ENCODE results near the gene TMEM119.

Gene TMEM119

GRCh38 chr12:108564724-108565123, 33.2 kb downstream of the TMEM119 start:
- no peak for DNase-seq (ENCODE audit: low read depth)
- TF ChIP-seq, protein P1, sequence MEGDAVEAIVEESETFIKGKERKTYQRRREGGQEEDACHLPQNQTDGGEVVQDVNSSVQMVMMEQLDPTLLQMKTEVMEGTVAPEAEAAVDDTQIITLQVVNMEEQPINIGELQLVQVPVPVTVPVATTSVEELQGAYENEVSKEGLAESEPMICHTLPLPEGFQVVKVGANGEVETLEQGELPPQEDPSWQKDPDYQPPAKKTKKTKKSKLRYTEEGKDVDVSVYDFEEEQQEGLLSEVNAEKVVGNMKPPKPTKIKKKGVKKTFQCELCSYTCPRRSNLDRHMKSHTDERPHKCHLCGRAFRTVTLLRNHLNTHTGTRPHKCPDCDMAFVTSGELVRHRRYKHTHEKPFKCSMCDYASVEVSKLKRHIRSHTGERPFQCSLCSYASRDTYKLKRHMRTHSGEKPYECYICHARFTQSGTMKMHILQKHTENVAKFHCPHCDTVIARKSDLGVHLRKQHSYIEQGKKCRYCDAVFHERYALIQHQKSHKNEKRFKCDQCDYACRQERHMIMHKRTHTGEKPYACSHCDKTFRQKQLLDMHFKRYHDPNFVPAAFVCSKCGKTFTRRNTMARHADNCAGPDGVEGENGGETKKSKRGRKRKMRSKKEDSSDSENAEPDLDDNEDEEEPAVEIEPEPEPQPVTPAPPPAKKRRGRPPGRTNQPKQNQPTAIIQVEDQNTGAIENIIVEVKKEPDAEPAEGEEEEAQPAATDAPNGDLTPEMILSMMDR (conservative IDR thresholded peaks at IDR 0.05; ENCODE audit: low read length), result no peak
- no peak overlapping the region for H3K4me3 ChIP-seq (ENCODE audit: low read length)

GRCh38 chr12:108563804-108564151, 34.1 kb downstream of the TMEM119 start:
- TF ChIP-seq, protein P1 (conservative IDR thresholded peaks at IDR 0.05; ENCODE audit: low read length), result no peak
- DNase-seq (ENCODE audit: low read depth), result no peak
- peak overlapping the region; percentile 96 for H3K4me3 ChIP-seq (ENCODE audit: low read length)

DNA sequence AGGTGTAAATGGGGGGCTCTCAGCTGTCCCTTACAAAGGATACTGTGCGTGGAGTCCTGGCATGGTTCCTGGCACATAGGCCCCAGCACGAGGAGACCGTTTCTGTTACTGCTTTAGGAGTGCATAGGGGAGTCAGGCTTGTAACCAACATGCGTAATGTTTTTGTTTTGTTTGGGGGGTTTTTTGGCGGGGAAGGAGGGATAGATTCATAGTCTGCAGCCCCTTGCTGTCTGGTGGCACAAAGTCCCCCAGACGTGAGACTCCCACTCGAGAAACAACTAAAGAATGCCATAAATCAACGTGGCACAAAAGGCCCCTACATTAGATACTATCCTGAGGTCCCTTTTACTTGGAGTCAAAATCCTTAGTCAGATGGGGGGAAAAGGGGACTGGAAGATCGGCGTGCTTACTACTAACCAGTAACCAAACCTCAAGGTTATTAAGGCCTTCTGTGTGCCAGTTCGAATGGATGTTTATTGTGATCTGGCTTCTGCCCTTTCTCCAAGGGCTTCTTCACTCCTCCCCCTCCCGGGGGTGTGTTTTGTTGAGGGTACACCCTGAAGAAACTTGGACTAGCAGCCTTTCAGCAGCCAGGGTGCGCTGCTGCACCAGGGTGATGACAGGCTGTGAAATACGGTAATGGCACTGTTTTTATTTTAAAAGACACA, 34.6 kb downstream of the TMEM119 start:
- peak; percentile 90 for DNase-seq (ENCODE audit: low read depth)
- TF ChIP-seq, protein P1 (conservative IDR thresholded peaks at IDR 0.05; ENCODE audit: low read length), result peak; percentile 91
- H3K4me3 ChIP-seq (ENCODE audit: low read length), result peak overlapping the region; percentile 96

- peak within 1 kb of the TSS; percentile 100 for H3K4me3 ChIP-seq (ENCODE audit: low read length)
- DNase-seq (ENCODE audit: low read depth), result peak; percentile 94
- TF ChIP-seq, protein P1 (conservative IDR thresholded peaks at IDR 0.05; ENCODE audit: low read length), result no peak
Measured at GRCh38 chr12:108562348-108563135, 35.3 kb downstream of the TMEM119 start, which contains the start of gene ISCU. ISCU (plus strand) TSS chr12:108562596; CDS start chr12:108562623, 27 bp downstream.

GRCh38 chr12:108561852-108562347, 36.0 kb downstream of the TMEM119 start:
- DNase-seq (ENCODE audit: low read depth), result no peak
- H3K4me3 ChIP-seq (ENCODE audit: low read length), result peak overlapping the region; percentile 100
- TF ChIP-seq, protein P1 (conservative IDR thresholded peaks at IDR 0.05; ENCODE audit: low read length), result no peak

DNA sequence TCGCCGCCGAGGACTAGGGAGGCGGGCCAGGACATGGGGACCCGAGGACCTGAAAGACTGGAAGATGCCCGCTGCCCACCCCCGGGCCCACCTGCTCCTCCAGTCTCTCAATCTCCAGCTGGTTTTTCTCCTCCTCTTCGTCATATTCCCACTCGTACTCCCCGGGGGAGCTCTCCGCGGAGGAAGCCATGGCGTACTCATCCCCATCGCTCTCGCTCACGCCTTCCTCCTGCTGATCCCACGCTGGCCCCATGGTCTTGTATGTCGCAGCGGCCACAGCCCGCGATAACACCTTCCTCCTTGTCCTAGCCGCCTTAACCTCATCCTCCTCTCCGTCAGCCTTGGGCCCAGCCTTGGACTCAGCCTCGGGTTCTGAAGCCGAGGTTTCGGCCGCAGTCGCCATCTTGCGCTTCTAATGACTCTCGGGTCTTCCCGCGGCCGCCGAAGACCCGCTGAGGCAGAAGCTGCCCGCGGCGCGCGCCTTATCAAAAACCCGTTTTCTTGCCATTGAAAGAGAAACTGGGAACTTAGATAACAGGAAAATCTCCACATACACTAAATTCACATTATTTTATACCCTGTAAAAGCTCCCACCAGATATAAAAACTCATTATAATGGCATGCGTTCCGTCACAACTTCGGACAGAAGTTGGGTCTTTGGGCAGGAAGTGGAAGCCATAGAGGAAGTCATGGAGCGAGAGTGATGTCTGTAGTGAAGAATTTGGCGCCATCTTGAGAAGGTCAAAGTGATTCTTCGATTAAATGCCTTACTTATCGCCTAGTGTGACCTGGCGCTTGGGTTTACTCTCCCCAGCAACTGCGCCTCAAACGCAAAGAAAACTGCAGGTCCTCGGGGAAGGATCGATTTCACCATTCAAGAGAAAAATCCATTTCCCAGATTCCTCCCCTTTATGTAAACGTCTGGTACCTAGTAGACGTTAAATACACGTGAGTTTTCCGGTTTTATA, 36.8 kb downstream of the TMEM119 start, which contains the start of gene SART3:
Gene SART3, minus strand, starts transcription at position 422 of the 968 bp plus-strand sequence. Its CDS starts 19 bp downstream, at position 403.
- peak; percentile 88 for DNase-seq (ENCODE audit: low read depth)

More for the DNA sequence above, 36.8 kb downstream of the TMEM119 start, which contains the start of gene SART3:
- TF ChIP-seq, protein P1 (conservative IDR thresholded peaks at IDR 0.05; ENCODE audit: low read length), result no peak
- H3K4me3 ChIP-seq (ENCODE audit: low read length), result peak within 1 kb of the TSS; percentile 100

All from AG10803 (cell line).